SK-N-SH treated with all-trans-retinoic acid at 6 μM for 48 hours (cell line): ENCODE data around the gene TRIM37.

Source experiments
- ATAC-seq: fragments of 200-7000 bp; cut with Tn5 transposase; 3 replicates; pipeline ENCODE4 v1.9.1; 2020; ENCODE audit warnings: mild to moderate bottlenecking, moderate library complexity
- ARNTL ChIP-seq: fragments of 450-650 bp; formaldehyde crosslinking; IDR thresholded peaks from 2 replicates; pipeline ENCODE4 v1.5.0; 2020; ENCODE audit warnings: low read depth, mild to moderate bottlenecking, moderate library complexity, borderline replicate concordance
- BACH2 ChIP-seq: fragments of 250-450 bp; sonication (Bioruptor Pico); IDR thresholded peaks from 2 replicates; pipeline ENCODE4 v1.9.0; 2021; ENCODE audit warnings: mild to moderate bottlenecking, borderline replicate concordance
- CSDC2 ChIP-seq: fragments of 250-450 bp; sonication (Bioruptor Pico); IDR thresholded peaks from 2 replicates; pipeline ENCODE4 v1.5.0; 2020; ENCODE audit warnings: mild to moderate bottlenecking, moderate library complexity
- ESRRG ChIP-seq: fragments of 250-450 bp; sonication (Bioruptor Pico); IDR thresholded peaks from 2 replicates; pipeline ENCODE4 v1.6.1; 2021; ENCODE audit warnings: mild to moderate bottlenecking
- GLIS3 ChIP-seq: fragments of 250-450 bp; sonication (Bioruptor Pico); IDR thresholded peaks from 2 replicates; pipeline ENCODE4 v1.5.0; 2020; ENCODE audit warnings: mild to moderate bottlenecking, moderate library complexity
- ISL1 ChIP-seq: fragments of 250-450 bp; sonication (Bioruptor Pico); IDR thresholded peaks from 2 replicates; pipeline ENCODE4 v2.1.2; 2022; ENCODE audit warnings: mild to moderate bottlenecking, moderate library complexity
- OSR1 ChIP-seq: fragments of 250-450 bp; sonication (Bioruptor Pico); IDR thresholded peaks from 2 replicates; pipeline ENCODE4 v1.8.0; 2022; ENCODE audit warnings: moderate library complexity, mild to moderate bottlenecking, inconsistent platforms
- POU6F1 ChIP-seq: fragments of 250-450 bp; sonication (Bioruptor Pico); IDR thresholded peaks from 2 replicates; pipeline ENCODE4 v1.8.0; 2021; ENCODE audit warnings: low read depth, mild to moderate bottlenecking, moderate library complexity, borderline replicate concordance
- PPARA ChIP-seq: fragments of 250-450 bp; sonication (Bioruptor Pico); IDR thresholded peaks from 2 replicates; pipeline ENCODE4 v1.5.0; 2020; ENCODE audit warnings: mild to moderate bottlenecking, borderline replicate concordance
- RARB ChIP-seq: fragments of 250-450 bp; sonication (Bioruptor Pico); IDR thresholded peaks from 2 replicates; pipeline ENCODE4 v1.8.0; 2021; ENCODE audit warnings: mild to moderate bottlenecking, moderate library complexity
- SNAI2 ChIP-seq: fragments of 250-450 bp; sonication (Bioruptor Pico); IDR thresholded peaks from 2 replicates; pipeline ENCODE4 v1.5.0; 2020; ENCODE audit warnings: mild to moderate bottlenecking, moderate library complexity
- TCF4 ChIP-seq: fragments of 250-450 bp; sonication (Bioruptor Pico); IDR thresholded peaks from 2 replicates; pipeline ENCODE4 v1.8.0; 2021; ENCODE audit warnings: mild to moderate bottlenecking, moderate library complexity, borderline replicate concordance
- TOX ChIP-seq: fragments of 250-450 bp; sonication (Bioruptor Pico); IDR thresholded peaks from 2 replicates; pipeline ENCODE4 v1.8.0; 2021; ENCODE audit warnings: mild to moderate bottlenecking, moderate library complexity, borderline replicate concordance
- TSHZ2 ChIP-seq: fragments of 250-450 bp; sonication (Bioruptor Pico); IDR thresholded peaks from 2 replicates; pipeline ENCODE4 v1.5.0; 2020; ENCODE audit warnings: mild to moderate bottlenecking, moderate library complexity
- ZC3H10 ChIP-seq: fragments of 250-450 bp; sonication (Bioruptor Pico); IDR thresholded peaks from 2 replicates; pipeline ENCODE4 v1.5.1; 2021; ENCODE audit warnings: mild to moderate bottlenecking, moderate library complexity
- ZFP3 ChIP-seq: fragments of 250-450 bp; sonication (Bioruptor Pico); IDR thresholded peaks from 2 replicates; pipeline ENCODE4 v1.5.0; 2020; ENCODE audit warnings: mild to moderate bottlenecking, moderate library complexity
- ZNF565 ChIP-seq: fragments of 450-650 bp; formaldehyde crosslinking; conservative IDR thresholded peaks from 2 replicates; pipeline ENCODE4 v1.5.0; 2020; ENCODE audit warnings: low read depth, mild to moderate bottlenecking, moderate library complexity
- ZNF70 ChIP-seq: fragments of 450-650 bp; formaldehyde crosslinking; IDR thresholded peaks from 2 replicates; pipeline ENCODE4 v1.5.0; 2020; ENCODE audit warnings: mild to moderate bottlenecking, moderate library complexity
- ZNF8 ChIP-seq: fragments of 450-650 bp; formaldehyde crosslinking; IDR thresholded peaks from 2 replicates; pipeline ENCODE4 v1.5.0; 2020; ENCODE audit warnings: mild to moderate bottlenecking, moderate library complexity
- TF ChIP-seq, protein P1 (sequence below): fragments of 250-450 bp; sonication (Bioruptor Pico); IDR thresholded peaks from 2 replicates; pipeline ENCODE4 v1.5.1; 2021; ENCODE audit warnings: mild to moderate bottlenecking, moderate library complexity
- TF ChIP-seq, protein P2 (sequence below): fragments of 250-450 bp; sonication (Bioruptor Pico); IDR thresholded peaks from 2 replicates; pipeline ENCODE4 v1.8.0; 2020; ENCODE audit warnings: mild to moderate bottlenecking, moderate library complexity, borderline replicate concordance
- TF ChIP-seq, protein P3 (sequence below): fragments of 250-450 bp; sonication (Bioruptor Pico); IDR thresholded peaks from 2 replicates; pipeline ENCODE4 v1.5.1; 2020; ENCODE audit warnings: low read depth, mild to moderate bottlenecking, moderate library complexity

TRIM37 gene

DNA sequence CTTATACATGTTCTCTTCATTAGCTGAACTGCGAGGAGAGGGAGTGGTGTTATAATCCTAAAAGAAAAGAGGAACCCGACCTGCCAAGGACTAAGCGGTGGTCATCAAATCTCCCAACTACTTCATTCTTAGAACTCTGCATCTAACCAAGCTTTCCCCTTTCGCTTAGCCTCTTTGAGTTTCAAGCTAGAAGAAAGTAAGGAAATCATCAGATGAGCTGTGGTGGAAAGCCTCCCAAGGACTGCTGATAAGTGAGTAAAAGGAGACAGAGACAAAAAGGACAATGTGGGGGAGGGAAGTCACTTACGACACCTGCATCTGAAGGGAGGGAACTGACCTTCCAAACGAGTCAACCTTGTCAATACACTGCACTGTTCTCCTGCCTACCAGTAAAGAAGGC lies 121.3 kb downstream of the TRIM37 start:
- ATAC-seq, result no peak
- TF ChIP-seq RARB (no peak), ZNF565 (CRISPR knock-in tag) (no peak), ZNF8 (no peak), OSR1 (CRISPR knock-in tag) (no peak), ZC3H10 (CRISPR knock-in tag) (no peak), ZNF70 (CRISPR knock-in tag) (no peak), ARNTL (CRISPR knock-in tag) (no peak), GLIS3 (CRISPR knock-in tag) (no peak), ZFP3 (CRISPR knock-in tag) (no peak), ISL1 (CRISPR knock-in tag) (no peak), POU6F1 (CRISPR knock-in tag) (no peak), TSHZ2 (CRISPR knock-in tag) (no peak), TCF4 (CRISPR knock-in tag) (no peak), BACH2 (no peak)
- TF ChIP-seq, protein P1, sequence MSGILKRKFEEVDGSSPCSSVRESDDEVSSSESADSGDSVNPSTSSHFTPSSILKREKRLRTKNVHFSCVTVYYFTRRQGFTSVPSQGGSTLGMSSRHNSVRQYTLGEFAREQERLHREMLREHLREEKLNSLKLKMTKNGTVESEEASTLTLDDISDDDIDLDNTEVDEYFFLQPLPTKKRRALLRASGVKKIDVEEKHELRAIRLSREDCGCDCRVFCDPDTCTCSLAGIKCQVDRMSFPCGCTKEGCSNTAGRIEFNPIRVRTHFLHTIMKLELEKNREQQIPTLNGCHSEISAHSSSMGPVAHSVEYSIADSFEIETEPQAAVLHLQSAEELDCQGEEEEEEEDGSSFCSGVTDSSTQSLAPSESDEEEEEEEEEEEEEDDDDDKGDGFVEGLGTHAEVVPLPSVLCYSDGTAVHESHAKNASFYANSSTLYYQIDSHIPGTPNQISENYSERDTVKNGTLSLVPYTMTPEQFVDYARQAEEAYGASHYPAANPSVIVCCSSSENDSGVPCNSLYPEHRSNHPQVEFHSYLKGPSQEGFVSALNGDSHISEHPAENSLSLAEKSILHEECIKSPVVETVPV (CRISPR knock-in tag), result no peak
- TF ChIP-seq, all 23 proteins: peak for 0

- TF ChIP-seq POU6F1 (CRISPR knock-in tag) (no peak), ZNF565 (CRISPR knock-in tag) (no peak), GLIS3 (CRISPR knock-in tag) (no peak), CSDC2 (CRISPR knock-in tag) (no peak), PPARA (CRISPR knock-in tag) (no peak), ESRRG (no peak), RARB (no peak), ZNF8 (no peak), TOX (no peak), OSR1 (CRISPR knock-in tag) (no peak), ARNTL (CRISPR knock-in tag) (no peak), SNAI2 (CRISPR knock-in tag) (no peak)
- TF ChIP-seq, protein P2, sequence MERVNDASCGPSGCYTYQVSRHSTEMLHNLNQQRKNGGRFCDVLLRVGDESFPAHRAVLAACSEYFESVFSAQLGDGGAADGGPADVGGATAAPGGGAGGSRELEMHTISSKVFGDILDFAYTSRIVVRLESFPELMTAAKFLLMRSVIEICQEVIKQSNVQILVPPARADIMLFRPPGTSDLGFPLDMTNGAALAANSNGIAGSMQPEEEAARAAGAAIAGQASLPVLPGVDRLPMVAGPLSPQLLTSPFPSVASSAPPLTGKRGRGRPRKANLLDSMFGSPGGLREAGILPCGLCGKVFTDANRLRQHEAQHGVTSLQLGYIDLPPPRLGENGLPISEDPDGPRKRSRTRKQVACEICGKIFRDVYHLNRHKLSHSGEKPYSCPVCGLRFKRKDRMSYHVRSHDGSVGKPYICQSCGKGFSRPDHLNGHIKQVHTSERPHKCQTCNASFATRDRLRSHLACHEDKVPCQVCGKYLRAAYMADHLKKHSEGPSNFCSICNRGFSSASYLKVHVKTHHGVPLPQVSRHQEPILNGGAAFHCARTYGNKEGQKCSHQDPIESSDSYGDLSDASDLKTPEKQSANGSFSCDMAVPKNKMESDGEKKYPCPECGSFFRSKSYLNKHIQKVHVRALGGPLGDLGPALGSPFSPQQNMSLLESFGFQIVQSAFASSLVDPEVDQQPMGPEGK, result no peak
- no peak for ATAC-seq
Observed at GRCh38 chr17:58982626-58983025, 124.1 kb downstream of the TRIM37 start.

GRCh38 chr17:58980706-58981481 lies 125.8 kb downstream of the TRIM37 start:
- no peak for ATAC-seq
- no peak for TF ChIP-seq ZNF8
- no peak for TF ChIP-seq ZNF565 (CRISPR knock-in tag)
- TF ChIP-seq, protein P3, sequence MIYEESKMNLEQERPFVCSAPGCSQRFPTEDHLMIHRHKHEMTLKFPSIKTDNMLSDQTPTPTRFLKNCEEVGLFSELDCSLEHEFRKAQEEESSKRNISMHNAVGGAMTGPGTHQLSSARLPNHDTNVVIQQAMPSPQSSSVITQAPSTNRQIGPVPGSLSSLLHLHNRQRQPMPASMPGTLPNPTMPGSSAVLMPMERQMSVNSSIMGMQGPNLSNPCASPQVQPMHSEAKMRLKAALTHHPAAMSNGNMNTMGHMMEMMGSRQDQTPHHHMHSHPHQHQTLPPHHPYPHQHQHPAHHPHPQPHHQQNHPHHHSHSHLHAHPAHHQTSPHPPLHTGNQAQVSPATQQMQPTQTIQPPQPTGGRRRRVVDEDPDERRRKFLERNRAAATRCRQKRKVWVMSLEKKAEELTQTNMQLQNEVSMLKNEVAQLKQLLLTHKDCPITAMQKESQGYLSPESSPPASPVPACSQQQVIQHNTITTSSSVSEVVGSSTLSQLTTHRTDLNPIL (CRISPR knock-in tag), result no peak
- no peak for TF ChIP-seq ZFP3 (CRISPR knock-in tag)
- TF ChIP-seq TOX, result no peak
- TF ChIP-seq CSDC2 (CRISPR knock-in tag), result no peak
- TF ChIP-seq GLIS3 (CRISPR knock-in tag), result no peak
- TF ChIP-seq ZNF70 (CRISPR knock-in tag), result no peak
